Activated CD8-positive, alpha-beta T cell treated with anti-CD3 and anti-CD28 coated beads for 36 hours (primary cell): ENCODE data around the gene LIPC. TPM values are rescaled to one million over a fixed set of nuclear protein-coding genes. Genes with fewer than 3 reads are reported as not detected.

Experiments used
- ATAC-seq: fragments of 200-7000 bp; cut with Tn5 transposase; one replicate; pipeline ENCODE4 v1.10.0; 2021; ENCODE audit warnings: mild to moderate bottlenecking, moderate library complexity
- CTCF ChIA-PET: fragments of 350-600 bp; sonication (Branson Sonifier 250); formaldehyde crosslinking; loops from one replicate; lab custom pipeline; 2021; ENCODE audit warnings: antibody characterized with exemption; lab: Charles Lee
- POLR2A ChIA-PET: fragments of 350-600 bp; sonication (Branson Sonifier 250); formaldehyde crosslinking; loops from one replicate; lab custom pipeline; 2021; ENCODE audit warnings: antibody characterized with exemption; lab: Charles Lee
- DNase-seq: peaks from one replicate; pipeline ENCODE4 v3.0.0-alpha.2; 2020
- H3K27ac Mint-ChIP-seq: one replicate; pipeline ENCODE4 v1.8.0; 2021; ENCODE audit warnings: mild to moderate bottlenecking, mixed read lengths
- H3K27me3 Mint-ChIP-seq: one replicate; pipeline ENCODE4 v1.8.0; 2021; ENCODE audit warnings: mixed read lengths
- H3K36me3 Mint-ChIP-seq: one replicate; pipeline ENCODE4 v1.8.0; 2021; ENCODE audit warnings: low read depth, mixed read lengths
- H3K4me1 Mint-ChIP-seq: one replicate; pipeline ENCODE4 v1.8.0; 2021; ENCODE audit warnings: low read depth, mixed read lengths
- H3K4me3 Mint-ChIP-seq: one replicate; pipeline ENCODE4 v1.8.0; 2021; ENCODE audit warnings: mild to moderate bottlenecking, moderate library complexity, mixed read lengths
- H3K9me3 Mint-ChIP-seq: one replicate; pipeline ENCODE4 v1.8.0; 2021; ENCODE audit warnings: mixed read lengths
- intact Hi-C: fragments of 100-400 bp; cut with micrococcal nuclease; formaldehyde crosslinking; loops from one replicate; pipeline ENCODE4 v1.10.0; 2022
- total RNA-seq, 2 experiments: library from RNA; stranded (reverse); gene quantifications; one replicate each; pipeline ENCODE4 v1.2.3, GENCODE V29; 2021
- TF ChIP-seq, protein P1 (sequence below): fragments of 200-600 bp; IDR thresholded peaks from one replicate; pipeline ENCODE4 v1.8.0; 2022; ENCODE audit warnings: antibody characterized with exemption, mild to moderate bottlenecking

Gene LIPC
- total RNA-seq, 2 experiments from 2014 or later = 1.0 to 1.2 TPM

DNA sequence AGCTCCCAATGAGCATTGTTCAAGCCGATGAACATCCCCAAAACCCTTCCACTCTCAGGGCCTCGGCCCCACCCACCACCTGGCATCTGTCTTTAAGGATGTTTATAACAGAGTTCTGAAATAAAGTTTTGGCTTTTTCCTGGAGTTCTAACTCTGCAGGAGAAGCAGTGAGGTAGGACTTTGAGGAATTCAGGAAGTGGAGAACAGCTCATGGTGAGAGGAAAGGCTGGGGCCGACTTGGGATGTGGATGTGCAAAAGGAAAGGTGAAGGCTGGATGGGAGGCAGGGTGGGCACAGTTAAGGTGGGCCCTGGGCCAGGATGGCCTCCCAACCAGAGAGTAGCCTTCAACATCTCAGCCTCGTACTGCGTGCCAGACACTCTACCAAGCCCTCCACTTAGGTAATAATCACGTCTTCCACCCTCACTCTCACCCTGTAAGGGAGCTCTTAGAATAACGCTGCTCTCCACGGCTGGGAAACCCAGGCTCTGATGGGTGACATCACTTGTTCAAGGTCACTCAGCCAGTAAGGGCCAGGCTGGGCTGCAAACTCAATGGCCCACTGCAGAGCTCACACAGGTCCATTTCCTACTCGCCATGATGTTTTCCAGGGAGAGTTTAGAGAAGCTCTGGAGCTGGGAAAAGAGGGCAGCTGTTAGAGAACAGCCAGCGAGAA is 28.5 kb downstream of the LIPC start:
- ChIA-PET POLR2A (interaction anchor here (0.7 to 2.0 kb wide), 2 partner anchors 9 to 13 kb away, joined by 3 to 5 read pairs; no protein-coding TSS in a partner anchor), CTCF (interaction anchor here (1.1 to 1.3 kb wide), 2 partner anchors 12 to 13 kb away, joined by 3 read pairs; no protein-coding TSS in a partner anchor)
- intact Hi-C loops = no loop called here
- TF ChIP-seq, protein P1, sequence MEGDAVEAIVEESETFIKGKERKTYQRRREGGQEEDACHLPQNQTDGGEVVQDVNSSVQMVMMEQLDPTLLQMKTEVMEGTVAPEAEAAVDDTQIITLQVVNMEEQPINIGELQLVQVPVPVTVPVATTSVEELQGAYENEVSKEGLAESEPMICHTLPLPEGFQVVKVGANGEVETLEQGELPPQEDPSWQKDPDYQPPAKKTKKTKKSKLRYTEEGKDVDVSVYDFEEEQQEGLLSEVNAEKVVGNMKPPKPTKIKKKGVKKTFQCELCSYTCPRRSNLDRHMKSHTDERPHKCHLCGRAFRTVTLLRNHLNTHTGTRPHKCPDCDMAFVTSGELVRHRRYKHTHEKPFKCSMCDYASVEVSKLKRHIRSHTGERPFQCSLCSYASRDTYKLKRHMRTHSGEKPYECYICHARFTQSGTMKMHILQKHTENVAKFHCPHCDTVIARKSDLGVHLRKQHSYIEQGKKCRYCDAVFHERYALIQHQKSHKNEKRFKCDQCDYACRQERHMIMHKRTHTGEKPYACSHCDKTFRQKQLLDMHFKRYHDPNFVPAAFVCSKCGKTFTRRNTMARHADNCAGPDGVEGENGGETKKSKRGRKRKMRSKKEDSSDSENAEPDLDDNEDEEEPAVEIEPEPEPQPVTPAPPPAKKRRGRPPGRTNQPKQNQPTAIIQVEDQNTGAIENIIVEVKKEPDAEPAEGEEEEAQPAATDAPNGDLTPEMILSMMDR = no peak
- H3K4me3 Mint-ChIP-seq = no peak overlapping the region
- H3K27ac Mint-ChIP-seq = no peak overlapping the region
- ATAC-seq = no peak
- no peaks in the 10 kb centered on the region for H3K9me3 Mint-ChIP-seq
- DNase-seq = no peak
- H3K4me1 Mint-ChIP-seq = peaks cover 77% of the 10 kb centered on the region
- peaks cover 3% of the 10 kb centered on the region for H3K36me3 Mint-ChIP-seq
- no peaks in the 10 kb centered on the region for H3K27me3 Mint-ChIP-seq

- H3K27ac Mint-ChIP-seq = peak overlapping the region; percentile 14
- POLR2A ChIA-PET = interaction anchor here (0.7 to 2.0 kb wide), 2 partner anchors 8 to 12 kb away, joined by 3 to 5 read pairs; no protein-coding TSS in a partner anchor
- H3K4me1 Mint-ChIP-seq = peaks cover 79% of the 10 kb centered on the region
These were observed 29.1 kb downstream of the LIPC start for GRCh38 chr15:58460872-58461271.

DNA sequence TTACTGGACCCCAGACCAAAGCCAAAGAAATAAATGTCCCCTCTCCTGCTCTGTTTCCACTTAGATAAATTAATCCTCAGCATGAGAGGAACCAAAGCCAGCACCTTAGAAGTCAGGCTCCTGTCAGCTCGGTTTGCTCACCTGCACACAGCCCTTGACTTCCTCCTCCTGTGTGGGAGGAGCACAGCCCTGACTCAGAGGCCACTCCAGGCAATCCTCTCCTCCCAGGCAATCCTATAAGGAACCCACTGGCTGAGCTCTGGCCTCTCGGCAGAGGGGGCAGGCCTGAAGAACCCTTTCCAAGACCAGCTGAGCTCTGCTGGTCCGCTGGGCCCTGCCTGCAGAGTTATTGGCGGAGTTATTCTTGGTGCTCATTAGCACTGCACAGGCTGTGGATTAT is 30.8 kb downstream of the LIPC start:
- no peak for DNase-seq

More at GRCh38 chr15:58460872-58461271, 29.1 kb downstream of the LIPC start:
- no peaks in the 10 kb centered on the region for H3K27me3 Mint-ChIP-seq
- TF ChIP-seq, protein P1 = no peak
- CTCF ChIA-PET = interaction anchor here (1.3 kb wide), 1 partner anchor 12 kb away, joined by 3 read pairs; no protein-coding TSS in a partner anchor
- intact Hi-C loops = no loop called here
- H3K36me3 Mint-ChIP-seq = peaks cover 3% of the 10 kb centered on the region
- H3K4me3 Mint-ChIP-seq = no peak overlapping the region
- DNase-seq (no peak), ATAC-seq (no peak)
- H3K9me3 Mint-ChIP-seq = no peaks in the 10 kb centered on the region

DNA sequence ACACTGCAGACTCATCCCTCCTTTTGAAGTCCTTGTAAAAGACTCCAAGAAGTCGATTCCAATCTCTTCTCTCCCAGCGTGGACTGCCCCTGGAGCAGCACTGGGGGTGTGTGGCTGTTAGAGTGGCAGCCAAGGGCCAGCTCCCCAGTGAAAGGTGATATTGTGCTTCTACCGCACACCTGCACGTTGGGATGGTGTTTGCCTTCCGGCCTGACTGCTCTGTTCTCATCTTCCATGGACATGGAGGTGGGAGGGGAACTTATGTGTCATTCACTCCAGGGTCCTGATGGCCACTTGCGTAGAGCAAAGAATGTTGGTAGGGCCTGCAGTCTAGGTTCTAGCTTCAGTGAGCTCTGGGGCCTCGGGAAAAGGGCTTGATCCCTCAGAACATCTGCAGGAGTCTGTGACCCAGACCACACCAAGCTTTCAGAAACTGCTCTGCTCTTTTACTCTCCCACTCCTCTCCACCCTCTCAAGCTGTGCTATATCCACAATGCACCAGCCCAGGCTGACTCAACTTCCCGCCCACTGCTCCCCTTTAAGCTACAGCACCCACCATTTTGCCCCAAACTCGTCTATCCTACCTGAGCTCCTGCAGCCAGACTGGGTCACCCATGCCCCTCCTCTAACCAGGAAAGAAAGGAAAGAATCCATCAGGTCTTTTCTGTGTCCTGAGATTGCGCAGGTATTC is 31.3 kb downstream of the LIPC start:
- Mint-ChIP-seq H3K4me3 (no peak overlapping the region), H3K36me3 (no peaks in the 10 kb centered on the region), H3K27ac (peak overlapping the region; percentile 67), H3K4me1 (peaks cover 77% of the 10 kb centered on the region), H3K27me3 (no peaks in the 10 kb centered on the region), H3K9me3 (no peaks in the 10 kb centered on the region)
- intact Hi-C loops = no loop called here
- ChIA-PET POLR2A (interaction anchor here (1.5 to 1.7 kb wide), 3 partner anchors 9 to 55 kb away, joined by 4 to 9 read pairs (median 5); no protein-coding TSS in a partner anchor), CTCF (no interaction called here)
- TF ChIP-seq, protein P1 = no peak
- ATAC-seq (peak; percentile 72), DNase-seq (peak; percentile 69)

More for the DNA sequence above, 30.8 kb downstream of the LIPC start:
- H3K27ac Mint-ChIP-seq = peak overlapping the region; percentile 2
- CTCF ChIA-PET = no interaction called here
- intact Hi-C loops = no loop called here
- no peaks in the 10 kb centered on the region for H3K27me3 Mint-ChIP-seq
- ATAC-seq = no peak
- no peak overlapping the region for H3K4me3 Mint-ChIP-seq
- TF ChIP-seq, protein P1 = no peak
- no peaks in the 10 kb centered on the region for H3K36me3 Mint-ChIP-seq
- no peaks in the 10 kb centered on the region for H3K9me3 Mint-ChIP-seq
- H3K4me1 Mint-ChIP-seq = peaks cover 81% of the 10 kb centered on the region
- POLR2A ChIA-PET = interaction anchor here (1.5 kb wide), 1 partner anchor 55 kb away, joined by 4 read pairs; no protein-coding TSS in a partner anchor
